ENCODE measurements around the gene SSUH2.
"Not testable (repeated sequence)": the region's sequence is repeated elsewhere in the genome, so short reads cannot be mapped to it uniquely, and the experiment has no call there.

The SSUH2 gene

GRCh38 chr3:8658306-8659212 is 14.0 kb upstream of the SSUH2 start:
- DNase-seq = no peak

GRCh38 chr3:8657804-8658305 is 13.3 kb upstream of the SSUH2 start:
- no peak for DNase-seq

GRCh38 chr3:8656240-8656639 is 11.6 kb upstream of the SSUH2 start:
- DNase-seq = no peak

- no peak for DNase-seq
These were observed 10.8 kb upstream of the SSUH2 start for GRCh38 chr3:8655387-8655835.

GRCh38 chr3:8654572-8655329 is 10.2 kb upstream of the SSUH2 start:
- not testable (repeated sequence) for DNase-seq

GRCh38 chr3:8653800-8654408 is 9.3 kb upstream of the SSUH2 start:
- no peak for DNase-seq

- DNase-seq = no peak
These were observed 7.9 kb upstream of the SSUH2 start for GRCh38 chr3:8652324-8652987.

GRCh38 chr3:8651418-8652323 is 7.1 kb upstream of the SSUH2 start:
- no peak for DNase-seq

GRCh38 chr3:8650583-8651416 is 6.2 kb upstream of the SSUH2 start:
- no peak for DNase-seq

GRCh38 chr3:8649757-8650156 is 5.2 kb upstream of the SSUH2 start:
- no peak for DNase-seq

GRCh38 chr3:8648909-8649741 is 4.5 kb upstream of the SSUH2 start:
- DNase-seq = no peak

- no peak for DNase-seq
These were observed 2.8 kb upstream of the SSUH2 start for GRCh38 chr3:8647137-8647985.

- no peak for DNase-seq
These were observed 1.8 kb upstream of the SSUH2 start for GRCh38 chr3:8646313-8646938.

- no peak for DNase-seq
These were observed 1.1 kb upstream of the SSUH2 start for GRCh38 chr3:8645712-8646111.

- no peak for DNase-seq
These were observed 769 bp downstream of the SSUH2 start for GRCh38 chr3:8643693-8644365.

GRCh38 chr3:8642001-8642400 is 2.6 kb downstream of the SSUH2 start:
- DNase-seq = no peak

- DNase-seq = no peak
These were observed 3.1 kb downstream of the SSUH2 start for GRCh38 chr3:8641472-8641871.

GRCh38 chr3:8640223-8640622 is 4.4 kb downstream of the SSUH2 start:
- DNase-seq = no peak
